Epithelial cell of esophagus (primary cell): ENCODE results near the gene CD86.

Experiments used
- DNase-seq: peaks from one replicate; pipeline ENCODE4 v3.0.0; 2010; ENCODE audit warnings: low read depth
- H3K4me3 ChIP-seq: 2 replicates; pipeline ENCODE4 v1.5.1; 2011; ENCODE audit warnings: mild to moderate bottlenecking, low read length, control low read depth
- CTCF ChIP-seq: IDR thresholded peaks from 2 replicates; pipeline ENCODE4 v1.5.1; 2011; ENCODE audit warnings: low read depth, mild to moderate bottlenecking, low read length, control low read depth, inconsistent platforms; ENCODE audit not compliant: insufficient read depth; ENCODE audit errors: missing control alignments

CD86 gene

GRCh38 chr3:122079524-122080206 is 24.5 kb downstream of the CD86 start:
- no peak overlapping the region for H3K4me3 ChIP-seq
- TF ChIP-seq CTCF, result no peak
- DNase-seq, result no peak

GRCh38 chr3:122080207-122080587 is 25.0 kb downstream of the CD86 start:
- no peak for TF ChIP-seq CTCF
- DNase-seq, result no peak
- no peak overlapping the region for H3K4me3 ChIP-seq

- peak; percentile 91 for DNase-seq
- no peak overlapping the region for H3K4me3 ChIP-seq
- no peak for TF ChIP-seq CTCF
Measured at GRCh38 chr3:122081543-122082247, 26.5 kb downstream of the CD86 start.

GRCh38 chr3:122082357-122082756 is 27.2 kb downstream of the CD86 start:
- H3K4me3 ChIP-seq, result no peak overlapping the region
- DNase-seq, result no peak
- no peak for TF ChIP-seq CTCF

- DNase-seq, result no peak
Measured at GRCh38 chr3:122084799-122085198, 29.6 kb downstream of the CD86 start.

GRCh38 chr3:122085673-122086072 is 30.5 kb downstream of the CD86 start:
- H3K4me3 ChIP-seq, result no peak overlapping the region
- DNase-seq, result peak; percentile 7

More at GRCh38 chr3:122084799-122085198, 29.6 kb downstream of the CD86 start:
- TF ChIP-seq CTCF, result no peak
- no peak overlapping the region for H3K4me3 ChIP-seq

More at GRCh38 chr3:122085673-122086072, 30.5 kb downstream of the CD86 start:
- TF ChIP-seq CTCF, result no peak
